Stimulated activated CD4-positive, alpha-beta T cell treated with anti-CD3 and anti-CD28 coated beads, Interleukin-2, amount 100 ng/mL, for 24 hours (primary cell): Measurements from ENCODE around the gene MTARC2.
A peak's percentile ranks its signal among the peaks of the same experiment; 100 is the strongest.
"Not testable (repeated sequence)": the region's sequence is repeated elsewhere in the genome, so short reads cannot be mapped to it uniquely, and the experiment has no call there.

Source experiments
- DNase-seq, 2 donors: peaks; one replicate each; pipeline ENCODE4 v3.0.0-alpha.2; 2020

Gene MTARC2

DNA sequence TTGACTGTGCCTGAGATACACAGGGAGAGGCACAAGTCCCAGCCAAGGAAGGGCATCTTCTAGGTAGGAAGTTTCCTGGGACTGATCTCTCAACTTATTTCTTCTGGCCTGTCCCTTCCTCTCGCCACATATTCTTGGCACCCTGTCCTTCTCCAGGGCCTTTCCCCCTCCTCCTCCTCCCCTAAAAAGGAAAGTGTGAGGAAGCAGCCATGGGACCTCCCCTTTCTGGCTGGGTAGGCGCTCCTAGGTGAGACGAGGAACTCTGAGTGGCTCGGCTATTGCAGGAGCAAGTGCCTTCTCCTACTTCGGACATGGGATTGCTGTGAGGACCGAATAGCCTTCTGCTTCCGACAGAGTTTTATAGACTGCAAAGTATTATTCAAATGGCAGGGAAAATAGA is 15.5 kb upstream of the MTARC2 start:
- no peak for DNase-seq

DNA sequence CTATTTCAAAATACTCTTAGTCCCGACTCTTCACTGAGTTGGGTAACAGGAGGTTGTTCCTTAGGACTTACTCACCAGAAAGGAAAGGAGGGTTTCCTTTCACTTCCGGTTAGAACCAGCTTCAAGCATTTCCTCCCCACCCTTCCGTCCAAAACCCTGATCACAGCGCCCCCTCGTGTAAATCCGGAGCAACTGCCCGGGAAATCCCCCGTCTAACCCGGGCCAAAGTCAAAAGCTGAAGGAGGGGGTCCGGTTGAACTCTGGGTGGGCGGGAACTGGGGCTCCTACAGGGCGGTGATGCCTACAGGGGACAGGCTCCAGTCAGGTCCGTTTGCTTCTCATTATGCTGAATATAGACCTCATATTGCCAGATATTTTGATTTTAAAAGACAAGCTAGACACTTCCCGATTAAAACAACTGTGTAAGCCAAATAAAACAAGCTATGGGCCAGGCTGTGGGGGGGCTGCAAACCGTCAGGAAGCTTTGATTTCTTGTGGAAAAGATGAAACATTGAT is 15.0 kb upstream of the MTARC2 start:
- peak; percentile 80 to 83 for DNase-seq

DNA sequence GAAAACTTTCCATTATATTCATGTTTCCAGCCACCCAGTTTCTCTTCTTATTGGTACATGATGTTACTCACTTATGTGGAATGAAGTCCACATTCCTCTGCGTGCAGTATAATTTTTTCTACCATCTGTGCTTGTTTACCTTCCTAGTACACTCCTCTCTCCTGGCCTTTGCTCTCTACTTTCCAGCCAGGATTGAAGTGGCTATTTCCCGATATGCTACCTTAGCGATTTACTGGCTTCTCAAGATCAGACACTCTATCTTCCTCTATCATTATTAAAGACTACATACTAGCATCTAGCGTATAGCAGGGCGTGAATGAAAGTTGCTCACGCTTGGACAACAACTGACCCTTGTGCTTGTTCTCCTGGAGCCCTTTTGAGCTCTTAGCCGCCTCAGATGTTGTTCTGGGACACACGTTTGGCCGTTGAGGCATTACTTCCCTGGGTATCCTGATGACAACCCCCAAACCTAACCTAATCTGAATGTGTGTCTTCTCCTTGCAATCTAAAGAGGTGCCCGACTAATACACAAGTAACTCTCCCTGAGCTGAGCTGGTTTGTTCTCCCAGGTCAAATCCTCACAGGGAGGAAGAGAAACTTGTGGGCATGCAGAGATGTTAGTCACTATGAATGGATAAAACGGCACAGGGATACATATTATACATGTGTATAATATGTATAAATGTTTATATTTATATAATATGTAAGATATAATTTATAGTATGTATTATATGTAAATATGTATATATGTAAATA is 13.4 kb upstream of the MTARC2 start:
- DNase-seq: no peak

DNA sequence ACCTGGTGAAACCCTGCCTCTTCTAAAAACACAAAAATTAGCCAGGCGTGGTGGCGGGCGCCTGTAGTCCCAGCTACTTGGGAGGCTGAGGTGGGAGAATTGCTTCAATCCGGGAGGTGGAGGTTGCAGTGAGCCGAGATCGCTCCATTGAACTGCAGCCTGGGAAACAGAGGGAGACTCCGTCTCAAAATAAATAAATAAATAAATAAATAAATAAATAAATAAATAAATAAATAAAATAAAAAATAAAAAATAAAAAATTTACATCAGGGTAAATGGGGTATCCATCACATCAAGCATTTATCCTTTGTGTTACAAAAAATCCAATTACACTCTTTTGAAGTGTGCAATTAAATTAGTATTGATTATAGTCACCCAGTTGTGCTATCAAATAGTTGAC is 11.8 kb upstream of the MTARC2 start:
- not testable (repeated sequence) for DNase-seq

DNA sequence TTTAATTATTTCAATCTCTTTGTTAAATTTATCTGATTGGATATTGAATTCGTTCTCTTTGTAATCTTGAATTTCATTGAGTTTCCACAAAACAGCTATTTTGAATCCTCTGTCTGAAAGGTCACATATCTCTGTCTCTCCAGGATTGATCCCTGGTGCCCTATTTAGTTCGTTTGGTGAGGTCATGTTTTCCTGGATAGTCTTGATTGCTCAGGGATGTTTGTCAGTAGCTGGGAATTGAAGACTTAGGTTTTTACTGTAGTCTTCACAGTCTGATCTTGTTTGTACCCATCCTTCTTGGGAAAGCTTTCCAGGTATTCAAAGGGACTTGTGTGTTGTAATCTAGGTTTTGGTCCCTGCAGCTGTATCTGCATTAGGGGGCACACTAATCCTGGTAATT is 6.8 kb upstream of the MTARC2 start:
- DNase-seq: no peak

- DNase-seq: no peak
Observed at GRCh38 chr1:220741825-220742224, 6.3 kb upstream of the MTARC2 start.

DNA sequence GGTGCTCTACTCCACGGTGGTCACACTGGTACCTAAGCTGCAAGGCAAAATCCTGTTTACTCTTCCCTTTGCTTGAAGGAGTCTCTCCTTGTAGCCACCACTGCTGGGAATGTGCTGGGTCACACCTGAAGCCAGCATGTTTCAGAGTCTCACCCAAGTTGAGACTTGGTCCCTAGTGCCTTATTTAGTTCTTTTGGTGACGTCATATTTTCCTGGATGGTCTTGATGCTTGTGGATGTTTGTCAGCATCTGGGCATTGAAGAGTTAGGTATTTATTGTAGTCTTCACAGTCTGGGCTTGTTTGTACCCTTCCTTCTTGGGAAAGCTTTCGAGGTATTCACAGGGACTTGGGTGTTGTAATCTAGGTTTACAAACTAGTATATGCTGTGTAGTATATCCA is 5.6 kb upstream of the MTARC2 start:
- DNase-seq: no peak

- no peak for DNase-seq
Observed at GRCh38 chr1:220746851-220747250, 1.3 kb upstream of the MTARC2 start.

GRCh38 chr1:220747437-220748088 is 559 bp upstream of the MTARC2 start:
- no peak for DNase-seq

DNA sequence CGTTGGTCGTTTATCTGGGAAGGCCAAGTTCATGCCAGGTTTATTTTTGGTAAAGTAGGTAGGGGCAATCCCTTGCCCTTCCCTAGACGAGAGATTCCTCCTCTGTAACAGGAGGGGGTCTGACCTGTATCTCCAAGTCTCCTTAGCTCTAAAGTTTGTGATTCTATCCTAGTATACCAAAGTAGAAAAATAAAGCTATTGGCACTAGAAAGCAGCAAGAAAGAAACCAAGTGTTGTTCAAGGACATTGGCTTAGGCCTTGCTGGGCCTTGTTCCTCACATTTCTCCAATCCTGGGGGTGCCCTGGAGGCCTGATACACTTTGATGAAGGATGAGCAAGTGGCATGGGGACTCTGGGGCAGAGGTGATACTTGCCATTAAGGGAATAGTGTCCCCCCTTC is 814 bp downstream of the MTARC2 start:
- no peak for DNase-seq

GRCh38 chr1:220750131-220750515 is 2.0 kb downstream of the MTARC2 start:
- no peak for DNase-seq

- DNase-seq: no peak
Observed at GRCh38 chr1:220751111-220751510, 3.0 kb downstream of the MTARC2 start.

GRCh38 chr1:220754212-220754917 is 6.2 kb downstream of the MTARC2 start:
- no peak for DNase-seq

DNA sequence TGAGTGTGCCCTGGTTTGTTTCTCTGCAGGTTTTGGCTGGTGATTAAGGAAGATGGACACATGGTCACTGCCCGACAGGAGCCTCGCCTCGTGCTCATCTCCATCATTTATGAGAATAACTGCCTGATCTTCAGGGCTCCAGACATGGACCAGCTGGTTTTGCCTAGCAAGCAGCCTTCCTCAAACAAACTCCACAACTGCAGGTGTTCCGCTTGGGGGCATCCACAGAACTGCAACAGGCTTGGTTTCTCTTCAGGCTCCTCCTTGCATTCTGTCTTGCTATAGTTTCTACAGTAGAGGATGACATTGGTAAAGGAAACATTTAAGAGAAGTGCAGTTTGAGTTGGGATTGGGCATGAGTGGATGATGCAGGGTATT is 6.8 kb downstream of the MTARC2 start:
- no peak for DNase-seq

GRCh38 chr1:220755309-220755708 is 7.2 kb downstream of the MTARC2 start:
- no peak for DNase-seq

DNA sequence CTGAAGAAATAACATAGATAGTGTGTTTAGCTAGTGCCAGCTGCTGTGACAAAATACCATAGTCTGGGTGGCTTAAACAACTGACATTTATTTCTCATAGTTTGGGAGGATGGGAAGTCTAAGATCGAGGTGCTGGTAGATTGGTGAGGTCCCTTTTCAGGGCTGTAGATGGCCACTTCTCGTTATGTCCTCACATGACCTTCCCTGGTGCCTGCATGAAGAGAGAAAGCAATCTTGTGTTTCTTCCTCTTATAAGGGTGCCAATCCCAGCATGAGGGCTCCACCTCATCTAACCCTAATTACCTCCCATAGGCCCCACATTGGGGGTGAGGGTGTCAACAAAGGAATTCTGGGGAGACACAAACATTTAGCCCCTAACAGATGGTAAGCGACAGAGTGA is 9.3 kb downstream of the MTARC2 start:
- DNase-seq: no peak

DNA sequence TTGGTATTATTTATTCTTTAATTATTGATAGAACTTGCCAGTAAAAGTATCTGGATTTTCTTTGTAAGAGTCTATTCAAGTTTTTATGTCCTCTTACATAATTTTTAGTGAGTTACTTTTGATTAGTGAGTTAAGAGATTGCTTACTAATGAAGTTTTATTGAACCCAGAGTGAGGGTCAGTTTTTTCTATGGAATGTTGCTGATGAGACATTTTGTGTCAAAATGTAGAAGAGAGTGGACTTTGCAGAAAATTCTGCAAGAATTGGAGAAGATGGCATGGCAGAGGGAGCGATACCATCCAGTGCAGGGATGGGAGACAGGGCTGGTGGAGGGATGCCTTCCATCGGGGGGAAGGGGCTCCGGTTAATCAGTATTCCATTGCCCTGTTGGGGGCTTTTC is 11.0 kb downstream of the MTARC2 start:
- DNase-seq: no peak

- DNase-seq: no peak
Observed at GRCh38 chr1:220761688-220762427, 13.7 kb downstream of the MTARC2 start.

- DNase-seq: no peak
Observed at GRCh38 chr1:220764757-220765156, 16.6 kb downstream of the MTARC2 start.

GRCh38 chr1:220767312-220768125 is 19.4 kb downstream of the MTARC2 start:
- no peak for DNase-seq

GRCh38 chr1:220768126-220768601 is 20.0 kb downstream of the MTARC2 start:
- no peak for DNase-seq

DNA sequence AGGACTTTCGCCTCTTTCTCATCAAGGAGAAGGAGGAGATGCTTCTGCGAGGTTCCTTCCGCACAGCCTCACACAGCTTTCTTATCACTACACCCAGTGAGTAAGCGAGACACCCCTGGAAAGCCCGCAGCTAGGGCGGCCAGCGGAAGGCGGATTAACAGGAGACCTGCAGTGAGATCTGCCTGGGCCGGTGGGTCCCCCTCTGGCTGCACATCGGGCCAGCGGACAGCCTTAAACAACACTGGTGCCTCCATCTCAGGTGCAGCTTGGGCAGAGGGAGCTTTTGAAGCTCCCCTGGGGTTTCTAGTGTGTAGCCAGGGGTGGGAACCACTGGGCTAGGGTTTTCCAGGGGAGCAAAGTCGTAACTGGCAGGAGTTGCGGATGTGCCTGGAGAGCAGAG is 21.1 kb downstream of the MTARC2 start:
- no peak for DNase-seq
